ENCODE data around the gene ARHGEF6. TPM values are rescaled to one million over a fixed set of nuclear protein-coding genes. Genes with fewer than 3 reads are reported as not detected.

The ARHGEF6 gene
- total RNA-seq, 2 donors from 2014 or later, result 2.7 to 5.7 TPM

DNA sequence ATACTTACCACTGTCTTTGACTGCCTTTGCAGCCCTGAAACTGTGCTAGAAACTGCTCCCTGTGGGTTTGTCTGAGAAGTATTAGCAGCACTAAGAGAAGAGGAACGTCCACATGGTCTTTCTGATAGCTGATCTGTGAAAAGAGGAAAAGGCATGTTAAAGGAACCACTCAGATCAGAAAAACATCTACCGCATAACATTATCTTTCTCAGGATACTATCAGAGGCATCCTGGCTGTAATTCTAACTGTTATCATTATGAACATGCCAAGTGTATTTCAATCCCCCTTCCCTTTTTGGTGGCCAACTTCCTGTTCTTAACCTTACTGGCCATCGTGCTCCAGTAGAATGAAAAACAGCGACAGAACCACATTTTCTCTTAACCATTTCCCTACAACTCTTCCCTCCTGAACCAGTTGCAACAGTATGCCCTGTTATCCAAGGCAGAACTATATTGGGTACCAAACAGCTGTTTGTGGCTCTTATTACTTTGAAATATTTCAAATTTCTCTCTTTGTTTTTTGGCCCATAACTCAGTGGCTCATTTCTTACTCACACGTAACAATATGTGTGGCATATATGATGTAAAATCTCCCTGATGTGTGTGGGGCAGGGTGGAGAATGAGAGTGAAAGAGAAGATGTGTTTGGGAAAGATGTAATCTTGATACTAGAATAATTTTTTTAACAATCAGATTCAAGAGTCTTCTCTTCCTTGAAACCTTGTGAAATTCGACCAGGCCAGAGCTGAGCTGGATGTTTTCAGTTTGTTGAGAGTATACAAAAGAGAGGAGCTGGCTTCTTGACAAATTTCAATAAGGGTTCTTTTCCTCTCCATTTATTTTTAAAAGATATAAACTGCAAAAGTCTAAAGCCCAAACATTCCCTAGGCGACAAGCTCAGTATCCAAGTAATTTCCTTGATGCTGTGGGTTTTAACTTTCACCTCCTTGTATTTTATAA is 35.2 kb downstream of the ARHGEF6 start:
- Histone ChIP-seq H3K27me3 (no peaks in the 10 kb centered on the region), H3K36me3 (no peaks in the 10 kb centered on the region), H3K4me3 (no peak overlapping the region), H3K9ac (ENCODE audit: low read depth in 2 of 2, low read length in 2 of 2) (no peak overlapping the region), H3K9me3 (no peaks in the 10 kb centered on the region), H3K27ac (peak overlapping the region; percentile 18), H3K4me1 (no peaks in the 10 kb centered on the region)
- TF ChIP-seq, protein P1, sequence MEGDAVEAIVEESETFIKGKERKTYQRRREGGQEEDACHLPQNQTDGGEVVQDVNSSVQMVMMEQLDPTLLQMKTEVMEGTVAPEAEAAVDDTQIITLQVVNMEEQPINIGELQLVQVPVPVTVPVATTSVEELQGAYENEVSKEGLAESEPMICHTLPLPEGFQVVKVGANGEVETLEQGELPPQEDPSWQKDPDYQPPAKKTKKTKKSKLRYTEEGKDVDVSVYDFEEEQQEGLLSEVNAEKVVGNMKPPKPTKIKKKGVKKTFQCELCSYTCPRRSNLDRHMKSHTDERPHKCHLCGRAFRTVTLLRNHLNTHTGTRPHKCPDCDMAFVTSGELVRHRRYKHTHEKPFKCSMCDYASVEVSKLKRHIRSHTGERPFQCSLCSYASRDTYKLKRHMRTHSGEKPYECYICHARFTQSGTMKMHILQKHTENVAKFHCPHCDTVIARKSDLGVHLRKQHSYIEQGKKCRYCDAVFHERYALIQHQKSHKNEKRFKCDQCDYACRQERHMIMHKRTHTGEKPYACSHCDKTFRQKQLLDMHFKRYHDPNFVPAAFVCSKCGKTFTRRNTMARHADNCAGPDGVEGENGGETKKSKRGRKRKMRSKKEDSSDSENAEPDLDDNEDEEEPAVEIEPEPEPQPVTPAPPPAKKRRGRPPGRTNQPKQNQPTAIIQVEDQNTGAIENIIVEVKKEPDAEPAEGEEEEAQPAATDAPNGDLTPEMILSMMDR (IDR thresholded peaks at IDR 0.05), result no peak
- intact Hi-C loops (cut with DNase I), result no loop called here
- DNase-seq, result no peak

DNA sequence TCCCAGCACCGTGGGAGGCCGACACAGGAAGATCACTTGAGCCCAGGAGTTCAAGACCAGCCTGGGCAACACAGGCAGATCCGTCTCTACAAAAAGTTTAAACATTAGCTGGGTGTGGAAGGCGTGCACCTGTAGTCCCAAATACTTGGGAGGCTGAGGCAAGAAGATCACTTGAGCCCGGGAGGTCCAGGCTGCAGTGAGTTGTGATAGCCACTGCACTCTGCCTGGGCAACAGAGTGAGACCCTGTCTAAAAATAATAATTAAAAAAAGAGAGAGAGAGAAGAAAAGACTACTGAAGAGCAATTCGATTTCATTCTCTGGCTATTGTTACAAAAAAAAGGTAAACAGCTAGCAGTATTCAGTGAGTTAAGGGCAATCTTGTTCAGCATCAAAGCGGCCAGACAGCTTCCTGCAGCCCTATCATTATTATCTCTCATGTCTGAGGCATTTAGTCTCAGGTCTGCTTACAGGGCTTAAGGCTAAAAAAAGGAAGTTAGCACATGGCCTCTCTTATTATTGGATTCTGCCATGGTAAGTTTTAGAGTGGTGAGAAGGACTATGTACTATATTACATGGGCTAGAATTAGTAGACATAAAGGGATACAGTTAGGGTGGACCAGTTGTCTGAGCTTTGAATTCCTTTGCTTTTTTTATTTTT is 37.9 kb downstream of the ARHGEF6 start:
- no peaks in the 10 kb centered on the region for H3K27me3 ChIP-seq
- no peak overlapping the region for H3K27ac ChIP-seq
- no peak for DNase-seq
- no peaks in the 10 kb centered on the region for H3K9me3 ChIP-seq
- H3K4me1 ChIP-seq, result no peaks in the 10 kb centered on the region
- TF ChIP-seq, protein P1 (IDR thresholded peaks at IDR 0.05), result no peak
- H3K4me3 ChIP-seq, result no peak overlapping the region
- H3K9ac ChIP-seq (ENCODE audit: low read depth in 2 of 2, low read length in 2 of 2), result no peak overlapping the region
- no peaks in the 10 kb centered on the region for H3K36me3 ChIP-seq
- intact Hi-C loops (cut with DNase I), result no loop called here

DNA sequence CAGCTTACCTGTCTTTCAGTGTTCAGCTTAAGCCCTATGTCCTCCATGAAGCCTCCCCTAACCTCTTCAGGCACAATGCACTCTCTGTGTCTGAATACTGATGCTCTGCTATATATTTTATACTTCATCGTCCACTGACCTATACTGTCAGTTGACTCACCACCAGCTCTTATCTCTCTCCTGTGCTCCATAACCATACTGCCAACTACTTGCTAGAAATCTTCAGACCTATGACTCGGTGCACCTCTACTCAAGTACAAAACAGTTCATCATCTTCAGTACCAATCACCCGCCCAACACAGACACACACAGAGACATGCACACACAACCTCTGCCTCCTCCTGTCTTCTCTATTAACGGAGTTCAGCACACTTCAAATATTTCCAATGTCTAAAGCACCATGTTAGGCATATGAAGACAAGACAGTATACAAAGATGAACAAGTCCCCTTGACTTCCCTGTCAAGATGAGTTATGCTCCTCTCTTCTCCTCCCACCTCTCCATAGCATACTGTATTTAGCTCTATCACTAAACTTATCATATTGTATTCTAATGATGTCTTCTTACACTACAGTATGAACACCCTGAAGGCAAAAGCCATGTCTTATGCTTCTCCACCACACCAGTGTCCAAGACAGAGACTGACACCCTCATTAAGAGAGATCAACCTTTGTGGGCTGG is 42.5 kb downstream of the ARHGEF6 start:
- Histone ChIP-seq H3K27ac (no peak overlapping the region), H3K9me3 (no peaks in the 10 kb centered on the region), H3K36me3 (no peaks in the 10 kb centered on the region), H3K9ac (ENCODE audit: low read depth in 2 of 2, low read length in 2 of 2) (no peak overlapping the region), H3K4me3 (no peak overlapping the region), H3K27me3 (no peaks in the 10 kb centered on the region), H3K4me1 (no peaks in the 10 kb centered on the region)
- intact Hi-C loops (cut with DNase I), result no loop called here
- DNase-seq, result no peak
- TF ChIP-seq, protein P1 (IDR thresholded peaks at IDR 0.05), result no peak

DNA sequence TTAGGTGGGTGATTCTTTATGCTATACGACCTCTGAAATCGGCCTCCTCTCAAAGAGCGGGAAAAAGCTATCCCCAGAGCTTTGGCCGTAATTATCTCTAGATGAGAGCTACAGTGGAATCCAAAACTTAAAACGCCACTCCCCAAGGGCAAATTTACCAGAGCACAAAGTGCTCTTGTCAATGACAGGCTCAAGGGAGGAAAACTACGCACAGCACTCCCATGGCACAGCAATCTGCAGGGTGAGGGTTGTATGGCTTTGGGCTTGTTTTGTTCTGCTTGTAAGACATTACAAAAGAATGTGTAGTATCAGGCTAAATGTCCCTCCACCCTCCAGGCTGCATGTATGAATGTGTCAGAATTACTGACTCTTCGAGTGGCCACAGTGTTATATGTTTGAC is 44.0 kb downstream of the ARHGEF6 start:
- no peak overlapping the region for H3K9ac ChIP-seq (ENCODE audit: low read depth in 2 of 2, low read length in 2 of 2)
- no peak overlapping the region for H3K27ac ChIP-seq
- H3K27me3 ChIP-seq, result no peaks in the 10 kb centered on the region
- intact Hi-C loops (cut with DNase I), result no loop called here
- no peak overlapping the region for H3K4me3 ChIP-seq
- DNase-seq, result no peak
- TF ChIP-seq, protein P1 (IDR thresholded peaks at IDR 0.05), result no peak
- H3K9me3 ChIP-seq, result no peaks in the 10 kb centered on the region
- no peaks in the 10 kb centered on the region for H3K36me3 ChIP-seq
- no peaks in the 10 kb centered on the region for H3K4me1 ChIP-seq

DNA sequence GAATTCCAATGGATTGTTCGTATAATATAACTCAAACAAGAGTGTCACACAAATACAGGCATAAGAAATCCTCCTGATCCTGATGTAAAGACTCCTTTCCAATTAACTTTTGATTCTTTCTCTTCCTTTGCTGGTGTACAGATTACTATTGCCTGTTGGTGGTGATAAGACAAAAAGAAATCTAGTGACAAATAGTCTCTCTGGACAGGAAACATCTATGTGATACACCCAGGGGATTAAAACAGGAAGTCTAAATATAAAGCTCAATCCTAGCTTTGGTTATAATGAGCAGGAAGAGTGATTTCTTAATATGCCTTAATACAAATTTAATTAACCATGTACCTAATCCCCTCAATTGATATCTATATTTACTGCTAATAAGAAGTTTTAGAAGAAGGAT is 45.1 kb downstream of the ARHGEF6 start:
- Histone ChIP-seq H3K27me3 (no peaks in the 10 kb centered on the region), H3K36me3 (no peaks in the 10 kb centered on the region), H3K9me3 (no peaks in the 10 kb centered on the region), H3K27ac (no peak overlapping the region), H3K9ac (ENCODE audit: low read depth in 2 of 2, low read length in 2 of 2) (no peak overlapping the region), H3K4me3 (no peak overlapping the region), H3K4me1 (no peaks in the 10 kb centered on the region)
- TF ChIP-seq, protein P1 (IDR thresholded peaks at IDR 0.05), result no peak
- DNase-seq, result no peak
- intact Hi-C loops (cut with DNase I), result no loop called here

All from colonic mucosa (tissue), 4 donors.